Lower leg skin (tissue), 3 donors: ENCODE data around the gene PCF11.

Experiments used
- CTCF ChIP-seq, 3 donors: fragments of 450-650 bp; IDR thresholded peaks; one replicate each; pipeline ENCODE4 v1.5.1; 2016; ENCODE audit warnings: antibody characterized with exemption in 3 of 3, mild to moderate bottlenecking in 3 of 3, moderate library complexity in 2 of 3
- POLR2A ChIP-seq, 2 donors: fragments of 450-650 bp; IDR thresholded peaks; one replicate each; pipeline ENCODE4 v1.6.1; 2016 to 2017; ENCODE audit warnings: antibody characterized with exemption in 2 of 2, mild to moderate bottlenecking in 1 of 2, moderate library complexity in 1 of 2

- TF ChIP-seq CTCF (IDR thresholded peaks at IDR 0.05): no peak
- TF ChIP-seq POLR2A (IDR thresholded peaks at IDR 0.05): peak in 1 of 2 donors; percentile 21
These were observed 36.7 kb downstream of the PCF11 start, which contains the start of gene ANKRD42 for GRCh38 chr11:83193315-83194280.
